Ishikawa (cell line): ENCODE results near the gene CARM1.

Experiments
- CEBPB ChIP-seq: IDR thresholded peaks from 2 replicates; pipeline ENCODE4 v1.6.1; 2012
- CREB1 ChIP-seq: IDR thresholded peaks from 2 replicates; pipeline ENCODE4 v1.6.1; 2012; ENCODE audit warnings: low read depth
- EGR1 ChIP-seq: IDR thresholded peaks from 2 replicates; pipeline ENCODE4 v1.6.1; 2012
- EP300 ChIP-seq: IDR thresholded peaks from 2 replicates; pipeline ENCODE4 v1.6.1; 2012; ENCODE audit warnings: borderline replicate concordance
- FOXM1 ChIP-seq: IDR thresholded peaks from 2 replicates; pipeline ENCODE4 v1.6.1; 2012; ENCODE audit warnings: low read depth, borderline replicate concordance
- MAX ChIP-seq: IDR thresholded peaks from 2 replicates; pipeline ENCODE4 v1.6.1; 2012
- NFIC ChIP-seq: IDR thresholded peaks from 2 replicates; pipeline ENCODE4 v1.6.1; 2012
- RAD21 ChIP-seq: IDR thresholded peaks from 2 replicates; pipeline ENCODE4 v1.6.1; 2012; ENCODE audit warnings: low read depth
- REST ChIP-seq: IDR thresholded peaks from 2 replicates; pipeline ENCODE4 v1.6.1; 2012; ENCODE audit warnings: low read depth, mild to moderate bottlenecking
- TAF1 ChIP-seq: IDR thresholded peaks from 2 replicates; pipeline ENCODE4 v1.6.1; 2012; ENCODE audit warnings: low read depth, mild to moderate bottlenecking
- TCF12 ChIP-seq: IDR thresholded peaks from 2 replicates; pipeline ENCODE4 v1.6.1; 2012; ENCODE audit warnings: low read depth
- TEAD4 ChIP-seq: IDR thresholded peaks from 2 replicates; pipeline ENCODE4 v1.6.1; 2012
- USF1 ChIP-seq: IDR thresholded peaks from 2 replicates; pipeline ENCODE4 v1.6.1; 2012
- YY1 ChIP-seq: IDR thresholded peaks from 2 replicates; pipeline ENCODE4 v1.6.1; 2012; ENCODE audit warnings: low read depth
- ZBTB7A ChIP-seq: IDR thresholded peaks from 2 replicates; pipeline ENCODE4 v1.6.1; 2012; ENCODE audit warnings: low read depth

Gene CARM1

GRCh38 chr19:10870955-10871603, at the start of gene CARM1:
CARM1 (plus strand) TSS chr19:10871553; CDS start chr19:10871703, 150 bp downstream.
- no peak for TF ChIP-seq TEAD4
- TF ChIP-seq CEBPB = no peak
- no peak for TF ChIP-seq YY1
- TF ChIP-seq EP300 = peak; percentile 29; the same call in 1 of the 2 replicates
- peak; percentile 62; the same call in 1 of the 2 replicates for TF ChIP-seq RAD21
- TF ChIP-seq TCF12 = no peak
- TF ChIP-seq EGR1 = no peak
- peak; percentile 54; the same call in 1 of the 2 replicates for TF ChIP-seq CREB1

- TF ChIP-seq CREB1 = no peak
- no peak for TF ChIP-seq YY1
- TF ChIP-seq RAD21 = no peak
- TF ChIP-seq FOXM1 = no peak
- no peak for TF ChIP-seq TEAD4
- TF ChIP-seq NFIC = no peak
- TF ChIP-seq EGR1 = no peak
- TF ChIP-seq USF1 = no peak
- no peak for TF ChIP-seq TCF12
- no peak for TF ChIP-seq CEBPB
- TF ChIP-seq REST = no peak
Observed at GRCh38 chr19:10823690-10824089, 47.7 kb upstream of the CARM1 start.

GRCh38 chr19:10826231-10826630, 45.1 kb upstream of the CARM1 start:
- no peak for TF ChIP-seq ZBTB7A
- TF ChIP-seq MAX = no peak
- TF ChIP-seq YY1 = no peak
- no peak for TF ChIP-seq REST
- TF ChIP-seq TEAD4 = no peak
- TF ChIP-seq EP300 = no peak
- TF ChIP-seq NFIC = no peak
- no peak for TF ChIP-seq EGR1
- TF ChIP-seq TAF1 = no peak

GRCh38 chr19:10826846-10827245, 44.5 kb upstream of the CARM1 start:
- no peak for TF ChIP-seq TAF1
- TF ChIP-seq EGR1 = no peak
- TF ChIP-seq ZBTB7A = no peak
- TF ChIP-seq TCF12 = no peak
- no peak for TF ChIP-seq REST
- TF ChIP-seq YY1 = no peak
- no peak for TF ChIP-seq MAX

GRCh38 chr19:10828981-10829821, 42.2 kb upstream of the CARM1 start:
- TF ChIP-seq EGR1 = no peak
- no peak for TF ChIP-seq MAX
- TF ChIP-seq EP300 = no peak
- TF ChIP-seq FOXM1 = no peak
- no peak for TF ChIP-seq CREB1
- peak; percentile 24; the same call in 1 of the 2 replicates for TF ChIP-seq RAD21
